Measurements from ENCODE around the gene PRDM10.

The PRDM10 gene

GRCh38 chr11:129987950-129988349 lies 14.7 kb downstream of the PRDM10 start:
- DNase-seq (ENCODE audit: extremely low spot score), result no peak
- TF ChIP-seq, protein P1, sequence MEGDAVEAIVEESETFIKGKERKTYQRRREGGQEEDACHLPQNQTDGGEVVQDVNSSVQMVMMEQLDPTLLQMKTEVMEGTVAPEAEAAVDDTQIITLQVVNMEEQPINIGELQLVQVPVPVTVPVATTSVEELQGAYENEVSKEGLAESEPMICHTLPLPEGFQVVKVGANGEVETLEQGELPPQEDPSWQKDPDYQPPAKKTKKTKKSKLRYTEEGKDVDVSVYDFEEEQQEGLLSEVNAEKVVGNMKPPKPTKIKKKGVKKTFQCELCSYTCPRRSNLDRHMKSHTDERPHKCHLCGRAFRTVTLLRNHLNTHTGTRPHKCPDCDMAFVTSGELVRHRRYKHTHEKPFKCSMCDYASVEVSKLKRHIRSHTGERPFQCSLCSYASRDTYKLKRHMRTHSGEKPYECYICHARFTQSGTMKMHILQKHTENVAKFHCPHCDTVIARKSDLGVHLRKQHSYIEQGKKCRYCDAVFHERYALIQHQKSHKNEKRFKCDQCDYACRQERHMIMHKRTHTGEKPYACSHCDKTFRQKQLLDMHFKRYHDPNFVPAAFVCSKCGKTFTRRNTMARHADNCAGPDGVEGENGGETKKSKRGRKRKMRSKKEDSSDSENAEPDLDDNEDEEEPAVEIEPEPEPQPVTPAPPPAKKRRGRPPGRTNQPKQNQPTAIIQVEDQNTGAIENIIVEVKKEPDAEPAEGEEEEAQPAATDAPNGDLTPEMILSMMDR (IDR thresholded peaks at IDR 0.05; ENCODE audit: control extremely low read depth, extremely low read depth, low read depth, missing control alignments), result no peak
- ChIA-PET POLR2A (no interaction called here), CTCF (interaction anchor here (1.0 to 1.7 kb wide), 3 partner anchors 10 to 18 kb away, joined by 3 to 6 read pairs (median 5); no protein-coding TSS in a partner anchor)

DNA sequence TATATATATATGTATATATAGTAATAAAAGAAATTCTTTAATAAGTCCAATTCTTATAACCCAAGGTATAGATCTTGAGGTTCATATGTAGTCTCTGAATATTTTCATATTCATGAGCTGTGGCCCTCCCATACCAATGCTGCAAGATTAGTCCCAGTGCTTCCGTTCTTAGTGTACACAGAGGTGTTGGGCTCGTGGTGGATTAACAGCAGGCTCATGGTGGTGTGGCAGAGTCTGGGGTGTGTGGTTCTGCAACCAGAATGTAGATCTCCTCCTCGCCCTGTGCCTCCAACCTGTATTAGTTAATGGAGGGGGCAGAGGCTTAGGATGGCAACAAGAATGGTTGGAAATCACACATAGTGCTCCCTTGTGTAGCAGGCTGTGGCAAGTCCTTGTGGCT lies 16.8 kb downstream of the PRDM10 start:
- POLR2A ChIA-PET, result no interaction called here
- TF ChIP-seq, protein P1 (IDR thresholded peaks at IDR 0.05; ENCODE audit: control extremely low read depth, extremely low read depth, low read depth, missing control alignments), result no peak
- no peak for DNase-seq (ENCODE audit: extremely low spot score)
- CTCF ChIA-PET, result no interaction called here

GRCh38 chr11:129980086-129980485 lies 22.5 kb downstream of the PRDM10 start:
- TF ChIP-seq, protein P1 (IDR thresholded peaks at IDR 0.05; ENCODE audit: control extremely low read depth, extremely low read depth, low read depth, missing control alignments), result no peak
- CTCF ChIA-PET, result interaction anchor here (1.4 kb wide), 1 partner anchor 12 kb away, joined by 3 read pairs; no protein-coding TSS in a partner anchor

DNA sequence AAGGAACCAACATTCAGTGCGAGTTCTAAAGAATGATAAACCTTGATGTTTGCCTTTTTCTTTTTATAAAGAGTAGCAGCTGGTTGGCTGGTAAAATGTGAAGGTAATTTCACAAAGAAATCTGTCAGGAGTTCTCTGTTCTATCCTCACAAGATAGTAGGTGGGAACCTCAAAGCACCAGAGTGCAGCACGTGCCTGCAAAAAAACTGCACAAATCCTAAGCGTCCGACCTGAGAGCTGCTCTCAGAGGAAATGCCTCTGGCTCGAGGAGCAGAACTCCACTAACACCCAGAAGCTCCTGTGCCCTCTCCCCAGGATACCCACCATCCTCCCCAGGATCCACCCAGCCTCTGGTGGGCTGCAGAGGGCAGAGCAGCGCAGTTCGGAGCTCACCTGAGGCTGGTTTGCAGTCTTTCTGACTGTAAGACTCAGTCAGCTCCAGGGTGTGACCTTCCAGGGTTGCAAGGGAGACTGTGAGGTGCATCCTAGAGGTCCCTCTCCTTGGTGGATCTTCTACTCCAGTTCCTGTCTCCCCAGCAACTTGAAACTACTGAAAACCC lies 23.5 kb downstream of the PRDM10 start:
- no peak for DNase-seq (ENCODE audit: extremely low spot score)
- ChIA-PET CTCF (interaction anchor here (1.4 kb wide), 1 partner anchor 13 kb away, joined by 3 read pairs; no protein-coding TSS in a partner anchor), POLR2A (no interaction called here)
- TF ChIP-seq, protein P1 (IDR thresholded peaks at IDR 0.05; ENCODE audit: control extremely low read depth, extremely low read depth, low read depth, missing control alignments), result no peak

More at GRCh38 chr11:129980086-129980485, 22.5 kb downstream of the PRDM10 start:
- no peak for DNase-seq (ENCODE audit: extremely low spot score)
- POLR2A ChIA-PET, result no interaction called here

GRCh38 chr11:129978447-129978846 lies 24.2 kb downstream of the PRDM10 start:
- TF ChIP-seq, protein P1 (IDR thresholded peaks at IDR 0.05; ENCODE audit: control extremely low read depth, extremely low read depth, low read depth, missing control alignments), result no peak
- CTCF ChIA-PET, result interaction anchor here (0.8 kb wide), 1 partner anchor 9 kb away, joined by 3 read pairs; no protein-coding TSS in a partner anchor
- no peak for DNase-seq (ENCODE audit: extremely low spot score)
- POLR2A ChIA-PET, result interaction anchor here (0.6 kb wide), 1 partner anchor 17 kb away, joined by 3 read pairs; no protein-coding TSS in a partner anchor

- ChIA-PET POLR2A (no interaction called here), CTCF (interaction anchor here (0.7 to 1.1 kb wide), 3 partner anchors 9 to 16 kb away, joined by 3 read pairs; no protein-coding TSS in a partner anchor)
- TF ChIP-seq, protein P1 (IDR thresholded peaks at IDR 0.05; ENCODE audit: control extremely low read depth, extremely low read depth, low read depth, missing control alignments), result no peak
- no peak for DNase-seq (ENCODE audit: extremely low spot score)
These were observed 26.3 kb downstream of the PRDM10 start for GRCh38 chr11:129976328-129976727.

All from GM10248 (cell line).